GM18507 (cell line): ENCODE measurements around the gene NUP214.
"Not testable (repeated sequence)": the region's sequence is repeated elsewhere in the genome, so short reads cannot be mapped to it uniquely, and the experiment has no call there.

Experiments
- DNase-seq: peaks from one replicate; pipeline ENCODE4 v3.0.0; 2011; ENCODE audit warnings: low read depth; ENCODE audit not compliant: insufficient read length; ENCODE audit errors: extremely low spot score
- FAIRE-seq: peaks from 2 replicates; lab custom pipeline; 2011; peaks lifted over from hg19 to GRCh38; lab: Jason Lieb, UNC

The NUP214 gene

GRCh38 chr9:131148966-131149687, 23.7 kb downstream of the NUP214 start:
- FAIRE-seq (no peak), DNase-seq (no peak)

- no peak for DNase-seq
- no peak for FAIRE-seq
These were observed 24.3 kb downstream of the NUP214 start for GRCh38 chr9:131149688-131150053.

GRCh38 chr9:131153595-131153994, 28.2 kb downstream of the NUP214 start:
- DNase-seq (no peak), FAIRE-seq (no peak)

GRCh38 chr9:131158673-131159072, 33.3 kb downstream of the NUP214 start:
- not testable (repeated sequence) for DNase-seq, FAIRE-seq

GRCh38 chr9:131160416-131161112, 35.2 kb downstream of the NUP214 start:
- FAIRE-seq = no peak
- DNase-seq = no peak

GRCh38 chr9:131161585-131161984, 36.2 kb downstream of the NUP214 start:
- DNase-seq = no peak
- no peak for FAIRE-seq

GRCh38 chr9:131162886-131163285, 37.5 kb downstream of the NUP214 start:
- DNase-seq = no peak
- FAIRE-seq = no peak

GRCh38 chr9:131165523-131165922, 40.1 kb downstream of the NUP214 start:
- FAIRE-seq = no peak
- no peak for DNase-seq

- FAIRE-seq = no peak
- DNase-seq = no peak
These were observed 41.8 kb downstream of the NUP214 start for GRCh38 chr9:131167146-131167692.

- DNase-seq (no peak), FAIRE-seq (no peak)
These were observed 42.5 kb downstream of the NUP214 start for GRCh38 chr9:131167936-131168335.

GRCh38 chr9:131169563-131170240, 44.3 kb downstream of the NUP214 start:
- FAIRE-seq (peak; percentile 15), DNase-seq (no peak)

- FAIRE-seq = no peak
These were observed 48.6 kb downstream of the NUP214 start for GRCh38 chr9:131173995-131174394.

GRCh38 chr9:131174681-131175239, 49.4 kb downstream of the NUP214 start:
- FAIRE-seq = no peak
- no peak for DNase-seq

More at GRCh38 chr9:131173995-131174394, 48.6 kb downstream of the NUP214 start:
- DNase-seq = no peak

- DNase-seq (no peak), FAIRE-seq (no peak)
These were observed 52.5 kb downstream of the NUP214 start for GRCh38 chr9:131177898-131178297.

GRCh38 chr9:131178382-131178781, 53.0 kb downstream of the NUP214 start:
- FAIRE-seq (peak; percentile 88), DNase-seq (peak; percentile 51)

- DNase-seq (no peak), FAIRE-seq (no peak)
These were observed 53.5 kb downstream of the NUP214 start for GRCh38 chr9:131178926-131179325.

GRCh38 chr9:131179561-131180219, 54.3 kb downstream of the NUP214 start:
- peak; percentile 78 for FAIRE-seq
- DNase-seq = no peak

- no peak for FAIRE-seq
- no peak for DNase-seq
These were observed 55.1 kb downstream of the NUP214 start for GRCh38 chr9:131180454-131180853.

- DNase-seq = no peak
- no peak for FAIRE-seq
These were observed 55.8 kb downstream of the NUP214 start for GRCh38 chr9:131181091-131181681.
